NCI-H226 (cell line): ENCODE results near the gene ARHGAP9.
"Not testable (repeated sequence)": the region's sequence is repeated elsewhere in the genome, so short reads cannot be mapped to it uniquely, and the experiment has no call there.

Experiments
- DNase-seq: peaks from one replicate; pipeline ENCODE4 v3.0.0-alpha.2; 2015

The ARHGAP9 gene

DNA sequence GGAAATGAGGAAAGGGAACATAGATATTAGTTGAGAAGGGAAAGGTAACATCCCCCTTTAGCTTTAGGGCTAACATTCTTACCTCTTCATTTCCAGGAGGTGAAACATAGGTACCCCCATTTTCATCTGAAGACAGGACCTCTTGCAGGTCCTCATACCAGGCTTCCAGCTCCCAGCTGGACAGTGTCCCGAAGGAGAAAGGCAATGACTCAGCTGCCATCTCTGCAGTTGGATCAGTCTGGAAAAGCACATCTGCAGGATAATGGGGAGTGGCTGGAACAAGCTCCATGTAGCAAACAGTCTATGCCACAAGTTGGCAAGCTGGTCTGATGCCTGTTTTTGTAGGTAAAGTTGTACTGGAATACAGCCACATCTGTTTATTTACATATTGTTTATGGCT lies 37.5 kb upstream of the ARHGAP9 start:
- no peak for DNase-seq

DNA sequence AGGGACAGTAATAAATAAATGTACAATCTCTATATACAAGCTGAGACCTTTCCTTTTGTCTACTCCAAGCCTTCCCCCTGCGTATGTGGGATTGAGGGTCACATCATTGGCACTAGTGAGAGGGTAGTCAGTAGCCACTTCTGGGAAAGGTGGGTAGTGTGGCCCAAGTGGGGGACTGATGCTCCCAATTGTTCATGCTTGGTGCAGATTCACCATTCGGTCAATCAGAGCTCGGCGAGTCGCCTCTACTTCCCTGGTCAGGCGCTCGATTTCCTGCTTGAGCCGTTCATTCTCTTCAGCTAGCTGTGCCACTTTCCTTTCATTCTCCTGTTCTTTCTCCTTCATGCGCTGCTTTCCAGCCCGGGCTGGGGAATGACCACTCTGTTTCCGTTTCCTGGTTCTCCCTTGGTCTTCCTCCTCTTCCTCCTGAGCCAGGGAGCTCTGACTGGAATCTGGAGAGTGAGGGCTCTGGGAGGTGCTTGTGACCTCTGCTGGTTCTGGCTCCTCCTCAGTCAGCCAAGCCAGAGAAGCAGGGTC lies 37.0 kb upstream of the ARHGAP9 start:
- DNase-seq, result no peak

DNA sequence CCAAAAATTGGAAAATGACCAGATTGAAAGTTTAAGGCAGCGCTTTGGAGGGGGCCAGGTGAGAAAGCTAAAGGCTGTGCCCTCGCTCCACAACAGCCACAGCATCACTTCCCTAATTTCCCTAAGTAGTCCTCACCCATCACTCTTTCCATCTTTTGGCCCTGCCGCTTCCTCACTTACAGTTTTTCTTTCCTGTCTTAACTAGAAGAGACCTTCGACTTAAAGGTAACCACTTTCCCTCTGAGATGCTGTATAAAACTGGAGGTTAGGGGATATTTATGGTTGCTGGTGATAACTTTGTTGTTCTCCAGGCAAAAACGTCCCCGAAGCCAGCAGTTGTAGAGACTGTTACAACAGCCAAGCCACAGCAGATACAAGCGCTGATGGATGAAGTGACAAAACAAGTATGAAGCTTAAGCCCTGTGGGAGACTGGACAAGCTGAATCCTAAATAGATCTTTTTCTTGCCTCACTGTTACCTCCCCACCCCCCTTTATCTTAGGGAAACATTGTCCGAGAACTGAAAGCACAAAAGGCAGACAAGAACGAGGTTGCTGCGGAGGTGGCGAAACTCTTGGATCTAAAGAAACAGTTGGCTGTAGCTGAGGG lies 36.4 kb upstream of the ARHGAP9 start:
- no peak for DNase-seq

- no peak for DNase-seq
Observed at GRCh38 chr12:57515408-57515933, 35.8 kb upstream of the ARHGAP9 start.

DNA sequence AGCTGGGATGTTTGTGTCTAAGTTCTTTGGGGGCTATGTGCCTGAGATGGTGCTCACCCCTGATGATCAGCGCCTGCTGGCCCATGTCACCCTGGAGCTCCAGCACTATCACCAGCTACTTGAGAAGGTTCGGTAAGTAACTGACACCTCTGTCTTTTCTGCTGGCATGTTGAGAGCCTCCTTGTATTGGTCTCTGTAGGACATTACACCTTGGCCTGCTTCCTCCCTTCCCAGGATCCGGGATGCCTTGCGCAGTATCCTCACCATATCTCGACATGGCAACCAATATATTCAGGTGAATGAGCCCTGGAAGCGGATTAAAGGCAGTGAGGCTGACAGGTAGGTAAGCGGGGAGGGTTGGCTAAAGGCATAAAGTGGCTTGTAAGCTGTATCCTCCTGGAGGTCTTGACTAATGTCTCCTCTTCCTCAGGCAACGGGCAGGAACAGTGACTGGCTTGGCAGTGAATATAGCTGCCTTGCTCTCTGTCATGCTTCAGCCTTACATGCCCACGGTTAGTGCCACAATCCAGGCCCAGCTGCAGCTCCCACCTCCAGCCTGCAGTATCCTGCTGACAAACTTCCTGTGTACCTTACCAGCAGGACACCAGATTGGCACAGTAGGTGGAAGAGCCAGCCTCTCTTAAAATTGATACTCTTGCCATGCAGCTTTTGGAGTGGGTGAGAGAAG lies 35.2 kb upstream of the ARHGAP9 start:
- DNase-seq, result no peak

DNA sequence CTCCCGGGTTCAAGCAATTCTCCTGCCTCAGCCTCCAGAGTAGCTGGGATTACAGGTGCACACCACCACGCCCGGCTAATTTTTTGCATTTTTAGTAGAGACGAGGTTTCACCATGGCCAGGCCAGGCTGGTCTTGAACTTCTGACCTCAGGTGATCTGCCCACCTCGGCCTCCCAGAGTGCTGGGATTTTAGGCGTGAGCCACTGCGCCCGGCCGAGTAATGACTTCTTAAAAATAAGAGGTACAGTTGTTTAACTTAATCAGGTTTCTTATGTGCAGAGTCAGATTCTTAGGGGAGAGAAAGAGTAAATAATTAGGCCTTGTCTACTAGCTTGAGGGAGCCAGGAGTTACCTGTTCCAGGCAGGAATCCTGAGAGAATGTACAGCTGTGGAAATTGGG lies 34.6 kb upstream of the ARHGAP9 start:
- DNase-seq, result not testable (repeated sequence)

GRCh38 chr12:57513677-57514076 lies 34.0 kb upstream of the ARHGAP9 start:
- DNase-seq, result not testable (repeated sequence)

- DNase-seq, result no peak
Observed at GRCh38 chr12:57513266-57513665, 33.6 kb upstream of the ARHGAP9 start.

GRCh38 chr12:57512665-57513064 lies 33.0 kb upstream of the ARHGAP9 start:
- no peak for DNase-seq

DNA sequence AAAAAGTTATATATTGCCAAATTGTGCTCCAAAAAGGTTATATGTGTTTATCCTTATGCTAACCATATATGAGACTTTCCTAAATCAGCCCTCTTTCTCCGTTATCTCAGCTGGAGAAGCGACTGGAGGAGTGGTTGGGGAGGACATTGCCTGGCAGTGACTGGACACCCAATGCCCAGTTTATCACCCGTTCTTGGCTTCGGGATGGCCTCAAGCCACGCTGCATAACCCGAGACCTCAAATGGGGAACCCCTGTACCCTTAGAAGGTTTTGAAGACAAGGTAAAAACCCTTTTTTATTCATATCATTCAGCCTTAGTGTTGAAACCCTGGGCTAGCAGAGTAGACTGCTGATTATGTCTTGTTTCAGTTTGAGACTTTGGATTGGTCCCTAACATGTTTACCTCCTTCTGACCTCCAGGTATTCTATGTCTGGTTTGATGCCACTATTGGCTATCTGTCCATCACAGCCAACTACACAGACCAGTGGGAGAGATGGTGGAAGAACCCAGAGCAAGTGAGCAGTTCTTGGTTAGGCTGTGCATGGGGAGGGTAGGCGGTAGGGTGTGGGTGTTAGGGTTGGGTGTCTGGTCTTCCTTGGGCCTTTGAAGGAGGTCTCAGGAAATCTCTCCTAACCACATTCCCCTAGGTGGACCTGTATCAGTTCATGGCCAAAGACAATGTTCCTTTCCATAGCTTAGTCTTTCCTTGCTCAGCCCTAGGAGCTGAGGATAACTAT lies 32.1 kb upstream of the ARHGAP9 start:
- no peak for DNase-seq

DNA sequence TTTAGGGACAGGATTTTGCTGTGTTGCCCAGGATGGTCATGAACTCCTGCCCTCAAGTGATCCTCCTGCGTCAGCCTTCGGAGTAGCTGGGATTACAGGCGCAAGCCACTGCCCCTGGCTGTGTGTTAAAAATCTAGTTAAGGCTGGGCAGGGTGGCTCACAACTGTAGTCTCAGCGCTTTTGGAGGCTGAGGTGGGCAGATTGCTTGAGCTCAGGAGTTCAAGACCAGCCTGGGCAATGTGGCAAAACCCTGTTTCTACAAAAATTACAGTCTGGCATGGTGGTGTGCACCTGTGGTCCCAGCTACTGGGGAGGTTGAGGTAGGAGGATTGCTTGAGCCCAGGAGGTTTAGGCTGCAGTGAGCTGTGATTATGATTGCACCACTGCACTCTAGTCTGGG lies 31.5 kb upstream of the ARHGAP9 start:
- no peak for DNase-seq

- DNase-seq, result not testable (repeated sequence)
Observed at GRCh38 chr12:57507796-57508195, 28.1 kb upstream of the ARHGAP9 start.

DNA sequence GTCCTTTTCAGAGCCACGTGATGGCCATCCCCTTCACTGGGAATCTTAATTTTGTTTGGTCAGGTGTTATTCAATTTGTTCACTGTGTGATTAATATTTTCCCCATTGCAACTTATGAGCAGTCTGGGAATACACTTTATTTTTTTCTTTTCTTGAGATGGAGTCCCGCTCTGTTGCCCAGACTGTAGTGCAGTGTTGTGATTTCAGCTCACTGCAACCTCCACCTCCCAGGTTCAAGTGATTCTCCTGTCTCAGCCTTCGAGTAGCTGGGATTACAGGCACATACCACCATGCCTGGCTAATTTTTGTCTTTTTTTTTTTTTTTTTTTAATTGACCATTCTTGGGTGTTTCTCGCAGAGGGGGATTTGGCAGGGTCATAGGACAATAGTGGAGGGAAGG lies 26.9 kb upstream of the ARHGAP9 start:
- DNase-seq, result not testable (repeated sequence)

- DNase-seq, result not testable (repeated sequence)
Observed at GRCh38 chr12:57502311-57502969, 22.8 kb upstream of the ARHGAP9 start.

DNA sequence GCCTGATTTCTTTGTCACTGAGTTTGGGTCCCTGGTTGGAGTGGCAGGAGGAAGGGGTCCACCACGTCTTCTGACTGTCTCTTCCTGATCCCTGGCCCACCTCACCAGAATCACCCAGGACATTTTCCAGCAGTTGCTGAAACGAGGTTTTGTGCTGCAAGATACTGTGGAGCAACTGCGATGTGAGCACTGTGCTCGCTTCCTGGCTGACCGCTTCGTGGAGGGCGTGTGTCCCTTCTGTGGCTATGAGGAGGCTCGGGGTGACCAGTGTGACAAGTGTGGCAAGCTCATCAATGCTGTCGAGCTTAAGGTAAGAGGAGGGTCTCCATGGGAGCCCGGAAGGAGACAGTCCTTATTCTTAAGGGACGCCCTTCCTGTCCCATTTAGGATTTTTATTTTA lies 20.5 kb upstream of the ARHGAP9 start:
- no peak for DNase-seq

DNA sequence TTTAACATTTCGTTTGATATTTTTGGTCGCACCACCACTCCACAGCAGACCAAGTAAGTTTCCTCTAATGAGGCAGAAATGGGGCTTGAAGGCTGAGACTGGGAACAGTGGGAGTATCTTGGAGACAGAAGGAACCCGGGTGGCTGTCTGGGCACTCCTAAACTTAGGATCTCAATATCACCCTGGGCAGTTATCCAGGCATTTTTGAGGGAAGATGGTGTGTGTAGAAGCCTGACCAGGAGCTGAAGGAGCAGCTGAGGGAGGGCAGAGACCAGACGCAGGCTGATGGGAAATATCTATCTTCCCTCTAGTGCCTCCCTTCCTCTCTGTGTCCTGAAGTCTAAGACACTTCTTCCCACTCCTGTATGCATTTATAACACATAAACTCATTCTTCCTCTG lies 18.9 kb upstream of the ARHGAP9 start:
- no peak for DNase-seq

DNA sequence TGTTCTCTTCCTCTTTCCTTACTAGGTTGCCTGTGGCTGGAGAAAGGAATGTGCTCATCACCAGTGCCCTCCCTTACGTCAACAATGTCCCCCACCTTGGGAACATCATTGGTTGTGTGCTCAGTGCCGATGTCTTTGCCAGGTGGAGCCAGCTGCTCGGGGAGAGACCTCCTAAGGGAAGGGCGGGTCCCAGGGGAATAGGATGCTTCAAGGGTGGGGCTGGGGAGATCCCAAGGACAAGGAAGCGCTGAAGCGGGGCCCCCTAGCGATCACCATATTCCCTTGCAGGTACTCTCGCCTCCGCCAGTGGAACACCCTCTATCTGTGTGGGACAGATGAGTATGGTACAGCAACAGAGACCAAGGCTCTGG lies 18.5 kb upstream of the ARHGAP9 start:
- DNase-seq, result no peak

- DNase-seq, result no peak
Observed at GRCh38 chr12:57497223-57498131, 17.8 kb upstream of the ARHGAP9 start.

GRCh38 chr12:57496822-57497221 lies 17.2 kb upstream of the ARHGAP9 start:
- DNase-seq, result no peak

DNA sequence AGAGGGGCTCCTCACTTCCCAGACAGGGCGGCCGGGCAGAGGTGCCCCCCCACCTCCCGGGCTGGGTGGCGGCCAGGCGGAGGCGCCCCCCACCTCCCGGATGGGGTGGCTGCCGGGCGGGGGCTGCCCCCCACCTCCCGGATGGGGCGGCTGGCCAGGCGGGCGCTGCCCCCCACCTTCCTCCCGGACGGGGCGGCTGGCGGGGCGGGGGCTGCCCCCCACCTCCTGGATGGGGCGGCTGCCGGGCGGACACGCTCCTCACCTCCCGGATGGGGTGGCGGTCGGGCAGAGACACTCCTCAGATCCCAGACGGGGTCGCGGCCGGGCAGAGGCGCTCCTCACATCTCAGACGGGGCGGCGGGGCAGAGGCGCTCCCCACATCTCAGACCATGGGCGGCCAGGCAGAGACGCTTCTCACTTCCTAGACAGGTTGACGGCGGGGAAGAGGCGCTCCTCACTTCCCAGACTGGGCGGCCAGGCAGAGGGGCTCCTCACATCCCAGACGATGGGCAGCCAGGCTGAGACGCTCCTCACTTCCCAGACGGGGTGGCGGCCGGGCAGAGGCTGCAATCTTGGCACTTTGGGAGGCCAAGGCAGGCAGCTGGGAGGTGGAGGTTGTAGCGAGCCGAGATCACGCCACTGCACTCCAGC lies 15.5 kb upstream of the ARHGAP9 start:
- not testable (repeated sequence) for DNase-seq
